GM19035 (cell line): Measurements from ENCODE around the gene ACTR1B.
"Not testable (repeated sequence)": the region's sequence is repeated elsewhere in the genome, so short reads cannot be mapped to it uniquely, and the experiment has no call there.

ENCODE experiments used
- ATAC-seq: cut with Tn5 transposase; IDR thresholded peaks from one replicate; pipeline ENCODE4 v1.9.1; 2021; ENCODE audit not compliant: unreplicated experiment

ACTR1B gene

GRCh38 chr2:97618939-97619827 is 44.7 kb downstream of the ACTR1B start:
- not testable (repeated sequence) for ATAC-seq

- no peak for ATAC-seq
Observed at GRCh38 chr2:97617911-97618310, 45.9 kb downstream of the ACTR1B start.

- not testable (repeated sequence) for ATAC-seq
Observed at GRCh38 chr2:97615746-97616145, 48.1 kb downstream of the ACTR1B start.

- not testable (repeated sequence) for ATAC-seq
Observed at GRCh38 chr2:97611895-97612294, 51.9 kb downstream of the ACTR1B start.

GRCh38 chr2:97608745-97609144 is 55.1 kb downstream of the ACTR1B start:
- ATAC-seq, result not testable (repeated sequence)
